Mesenchymal stem cell (in vitro differentiated cells and primary cell): ENCODE data around the gene HINT3.
"Not testable (repeated sequence)": the region's sequence is repeated elsewhere in the genome, so short reads cannot be mapped to it uniquely, and the experiment has no call there.

Source experiments
- DNase-seq: peaks from one replicate; pipeline ENCODE4 v3.0.0-alpha.2; 2013
- H2AFZ ChIP-seq: one replicate; pipeline ENCODE4 v1.6.1; 2013; ENCODE audit warnings: low read depth, mild to moderate bottlenecking, control low read depth, inconsistent platforms, low read length, moderate library complexity
- H2AK5ac ChIP-seq: 2 replicates; pipeline ENCODE4 v1.6.1; 2013; ENCODE audit warnings: low read length, moderate library complexity, mild to moderate bottlenecking, inconsistent platforms; ENCODE audit not compliant: severe bottlenecking
- H2BK120ac ChIP-seq: one replicate; pipeline ENCODE4 v1.6.1; 2013; ENCODE audit warnings: low read depth, mild to moderate bottlenecking, inconsistent platforms, low read length, moderate library complexity
- H2BK12ac ChIP-seq, 2 experiments: one replicate each; pipeline ENCODE4 v1.6.1; 2013; ENCODE audit warnings: inconsistent platforms in 2 of 2, low read length in 2 of 2, mild to moderate bottlenecking in 2 of 2, moderate library complexity in 2 of 2, control low read depth in 1 of 2
- H2BK15ac ChIP-seq: one replicate; pipeline ENCODE4 v1.6.1; 2013; ENCODE audit warnings: mild to moderate bottlenecking, low read depth, inconsistent platforms; ENCODE audit not compliant: poor library complexity, severe bottlenecking
- H2BK5ac ChIP-seq: 2 replicates; pipeline ENCODE4 v1.6.1; 2013; ENCODE audit warnings: low read depth, mild to moderate bottlenecking, low read length, control low read depth, inconsistent platforms; ENCODE audit not compliant: poor library complexity, severe bottlenecking
- H3K14ac ChIP-seq, 2 experiments: one replicate each; pipeline ENCODE4 v1.6.1; 2013; ENCODE audit warnings: inconsistent platforms in 2 of 2, low read length in 2 of 2, control low read depth in 1 of 2, mild to moderate bottlenecking in 1 of 2, moderate library complexity in 1 of 2
- H3K18ac ChIP-seq, 2 experiments: one replicate each; pipeline ENCODE4 v1.6.1; 2013; ENCODE audit warnings: inconsistent platforms in 2 of 2, low read length in 2 of 2, control low read depth in 1 of 2, low read depth in 1 of 2, mild to moderate bottlenecking in 1 of 2
- H3K23ac ChIP-seq, 2 experiments: one replicate each; pipeline ENCODE4 v1.6.1; 2013; ENCODE audit warnings: inconsistent platforms in 2 of 2, low read length in 2 of 2, mild to moderate bottlenecking in 2 of 2, moderate library complexity in 2 of 2, control low read depth in 1 of 2
- H3K27ac ChIP-seq: 2 replicates; pipeline ENCODE4 v1.5.1; 2013; ENCODE audit warnings: mild to moderate bottlenecking, moderate library complexity, low read length, control low read depth, inconsistent platforms; ENCODE audit not compliant: poor library complexity, severe bottlenecking
- H3K27me3 ChIP-seq, 2 experiments: 2 replicates each; pipeline versions ENCODE4 v1.6.1 to v1.7.0; 2013; ENCODE audit warnings: low read length in 2 of 2, mild to moderate bottlenecking in 2 of 2, moderate library complexity in 2 of 2, control low read depth in 1 of 2, inconsistent platforms in 1 of 2; ENCODE audit not compliant: control insufficient read depth in 1 of 2, insufficient read depth in 1 of 2
- H3K36me3 ChIP-seq, 2 experiments: 2 replicates each; pipeline versions ENCODE4 v1.6.1 to v1.7.0; 2013; ENCODE audit warnings: low read length in 2 of 2, control low read depth in 1 of 2, inconsistent platforms in 1 of 2, low read depth in 1 of 2, mild to moderate bottlenecking in 1 of 2; ENCODE audit not compliant: insufficient read depth in 2 of 2, control insufficient read depth in 1 of 2
- H3K4ac ChIP-seq, 2 experiments: one replicate each; pipeline ENCODE4 v1.6.1; 2013; ENCODE audit warnings: inconsistent platforms in 2 of 2, low read length in 2 of 2, mild to moderate bottlenecking in 2 of 2, moderate library complexity in 2 of 2, control low read depth in 1 of 2, low read depth in 1 of 2
- H3K4me1 ChIP-seq: 2 replicates; pipeline ENCODE4 v1.6.1; 2013; ENCODE audit warnings: low read depth, low read length, control low read depth; ENCODE audit not compliant: control insufficient read depth, insufficient read depth
- H3K4me2 ChIP-seq: 2 replicates; pipeline ENCODE4 v1.6.1; 2013; ENCODE audit warnings: low read length, mild to moderate bottlenecking, inconsistent platforms; ENCODE audit not compliant: poor library complexity, severe bottlenecking
- H3K4me3 ChIP-seq, 2 experiments: 2 replicates each; pipeline versions ENCODE4 v1.5.1 to v1.7.0; 2013; ENCODE audit warnings: low read length in 2 of 2, mild to moderate bottlenecking in 2 of 2, control low read depth in 1 of 2, low read depth in 1 of 2; ENCODE audit not compliant: insufficient read depth in 1 of 2
- H3K79me1 ChIP-seq: replicated peaks from 2 replicates; pipeline ENCODE4 v1.6.1; 2013; ENCODE audit warnings: mild to moderate bottlenecking, control low read depth, low read length, inconsistent platforms; ENCODE audit not compliant: poor library complexity, severe bottlenecking
- H3K9ac ChIP-seq: 2 replicates; pipeline ENCODE4 v1.7.0; 2013; ENCODE audit warnings: mild to moderate bottlenecking, low read length, moderate library complexity
- H3K9me3 ChIP-seq: 2 replicates; pipeline ENCODE4 v1.7.0; 2013; ENCODE audit warnings: mild to moderate bottlenecking, low read length; ENCODE audit not compliant: control insufficient read depth
- H4K8ac ChIP-seq: one replicate; pipeline ENCODE4 v1.6.1; 2013; ENCODE audit warnings: inconsistent platforms, mild to moderate bottlenecking, low read length, moderate library complexity
- H4K91ac ChIP-seq: one replicate; pipeline ENCODE4 v1.6.1; 2013; ENCODE audit warnings: mild to moderate bottlenecking, low read length, inconsistent platforms
- WGBS: methylation state at CpG from one replicate; pipeline ENCODE4 v1.1.7; 2013; ENCODE audit warnings: mixed read lengths; 5-methylcytosine and 5-hydroxymethylcytosine counted together

The HINT3 gene

GRCh38 chr6:125966569-125966968 lies 10.0 kb downstream of the HINT3 start:
- DNase-seq: no peak
- WGBS: 80% methylated on average over 1 of the region's 1 CpG
- Histone ChIP-seq H3K4me2 (no peak overlapping the region), H3K27me3 (no peaks in the 10 kb centered on the region), H3K9ac (no peak overlapping the region), H3K4me1 (no peaks in the 10 kb centered on the region), H3K27ac (no peak overlapping the region), H2BK120ac (no peak overlapping the region), H2BK15ac (no peak overlapping the region), H4K91ac (no peak overlapping the region), H3K18ac (no peak overlapping the region), H3K79me1 (peaks cover 16% of the 10 kb centered on the region), H2BK12ac (no peak overlapping the region), H3K36me3 (peaks cover 0 to 14% of the 10 kb centered on the region in 2 experiments), H4K8ac (no peak overlapping the region), H2AFZ (no peak overlapping the region), H3K23ac (no peak overlapping the region), H3K4ac (no peak overlapping the region), H2BK5ac (no peak overlapping the region), H3K14ac (no peak overlapping the region), H3K4me3 (no peak overlapping the region), H2AK5ac (no peak overlapping the region), H3K9me3 (no peaks in the 10 kb centered on the region)

GRCh38 chr6:125968493-125968892 lies 11.9 kb downstream of the HINT3 start:
- Histone ChIP-seq H2AFZ (no peak overlapping the region), H2BK12ac (no peak overlapping the region), H2AK5ac (no peak overlapping the region), H3K27me3 (no peaks in the 10 kb centered on the region), H3K14ac (no peak overlapping the region), H3K9ac (no peak overlapping the region), H3K4ac (no peak overlapping the region), H3K4me1 (no peaks in the 10 kb centered on the region), H3K4me3 (no peak overlapping the region), H3K4me2 (no peak overlapping the region), H2BK15ac (no peak overlapping the region), H3K18ac (no peak overlapping the region), H3K36me3 (peaks cover 0 to 24% of the 10 kb centered on the region in 2 experiments), H3K79me1 (peaks cover 13% of the 10 kb centered on the region), H3K27ac (no peak overlapping the region), H2BK120ac (no peak overlapping the region), H2BK5ac (no peak overlapping the region), H3K9me3 (no peaks in the 10 kb centered on the region), H4K91ac (no peak overlapping the region), H3K23ac (no peak overlapping the region), H4K8ac (no peak overlapping the region)
- 78% methylated on average over 1 of the region's 2 CpGs for WGBS
- DNase-seq: no peak

DNA sequence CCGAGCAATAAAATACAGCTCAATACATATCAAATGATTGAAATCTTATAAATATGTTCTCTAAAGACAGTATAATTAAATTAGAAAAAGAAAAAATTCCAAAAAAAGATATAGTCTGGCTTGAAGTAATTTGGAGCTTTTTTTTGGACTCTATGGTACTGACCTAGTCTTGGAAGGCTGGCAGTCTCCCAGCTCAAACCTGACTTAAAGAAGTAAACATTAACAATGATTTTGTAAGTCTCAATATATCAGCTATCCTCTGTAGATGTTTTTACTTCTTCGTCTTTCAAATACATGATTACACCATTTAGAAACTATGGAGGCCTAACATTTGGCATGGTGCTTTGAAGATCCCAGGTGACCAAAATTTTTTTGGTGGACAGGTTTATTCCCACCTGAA lies 14.2 kb downstream of the HINT3 start:
- no peak overlapping the region for H3K23ac ChIP-seq
- H3K27me3 ChIP-seq: no peaks in the 10 kb centered on the region
- no peak overlapping the region for H2BK12ac ChIP-seq
- H3K36me3 ChIP-seq: peaks cover 0 to 38% of the 10 kb centered on the region in 2 experiments
- no peak overlapping the region for H2AK5ac ChIP-seq
- no peak overlapping the region for H2BK5ac ChIP-seq
- no CpG with 5 or more reads among the region's 2 CpGs for WGBS
- no peak overlapping the region for H3K18ac ChIP-seq
- no peak overlapping the region for H4K91ac ChIP-seq
- no peak overlapping the region for H2BK15ac ChIP-seq
- no peak overlapping the region for H2AFZ ChIP-seq
- H3K9ac ChIP-seq: no peak overlapping the region
- H3K9me3 ChIP-seq: no peaks in the 10 kb centered on the region
- H3K4me2 ChIP-seq: no peak overlapping the region
- H3K27ac ChIP-seq: no peak overlapping the region
- no peak overlapping the region for H3K14ac ChIP-seq
- H3K4me1 ChIP-seq: no peaks in the 10 kb centered on the region
- H4K8ac ChIP-seq: no peak overlapping the region
- no peak overlapping the region for H2BK120ac ChIP-seq
- no peak for DNase-seq
- no peak overlapping the region for H3K4ac ChIP-seq
- H3K4me3 ChIP-seq: no peak overlapping the region
- peaks cover 11% of the 10 kb centered on the region for H3K79me1 ChIP-seq

- H2AK5ac ChIP-seq, H2AFZ ChIP-seq, H4K91ac ChIP-seq, H3K23ac ChIP-seq, H3K9ac ChIP-seq, H2BK120ac ChIP-seq, H3K4me2 ChIP-seq, H3K27ac ChIP-seq, H3K4me3 ChIP-seq, H3K9me3 ChIP-seq, H3K14ac ChIP-seq, H4K8ac ChIP-seq, H3K4ac ChIP-seq, H3K18ac ChIP-seq, H2BK15ac ChIP-seq, H3K4me1 ChIP-seq, H2BK5ac ChIP-seq, DNase-seq, H2BK12ac ChIP-seq, H3K27me3 ChIP-seq: not testable (repeated sequence)
- 100% methylated on average over 1 of the region's 1 CpG for WGBS
- peaks cover 11% of the 10 kb centered on the region for H3K79me1 ChIP-seq
- H3K36me3 ChIP-seq: peaks cover 0 to 40% of the 10 kb centered on the region in 2 experiments
Observed at GRCh38 chr6:125972478-125972877, 15.9 kb downstream of the HINT3 start.
